ENCODE results near the gene OSBP2.

Gene OSBP2

DNA sequence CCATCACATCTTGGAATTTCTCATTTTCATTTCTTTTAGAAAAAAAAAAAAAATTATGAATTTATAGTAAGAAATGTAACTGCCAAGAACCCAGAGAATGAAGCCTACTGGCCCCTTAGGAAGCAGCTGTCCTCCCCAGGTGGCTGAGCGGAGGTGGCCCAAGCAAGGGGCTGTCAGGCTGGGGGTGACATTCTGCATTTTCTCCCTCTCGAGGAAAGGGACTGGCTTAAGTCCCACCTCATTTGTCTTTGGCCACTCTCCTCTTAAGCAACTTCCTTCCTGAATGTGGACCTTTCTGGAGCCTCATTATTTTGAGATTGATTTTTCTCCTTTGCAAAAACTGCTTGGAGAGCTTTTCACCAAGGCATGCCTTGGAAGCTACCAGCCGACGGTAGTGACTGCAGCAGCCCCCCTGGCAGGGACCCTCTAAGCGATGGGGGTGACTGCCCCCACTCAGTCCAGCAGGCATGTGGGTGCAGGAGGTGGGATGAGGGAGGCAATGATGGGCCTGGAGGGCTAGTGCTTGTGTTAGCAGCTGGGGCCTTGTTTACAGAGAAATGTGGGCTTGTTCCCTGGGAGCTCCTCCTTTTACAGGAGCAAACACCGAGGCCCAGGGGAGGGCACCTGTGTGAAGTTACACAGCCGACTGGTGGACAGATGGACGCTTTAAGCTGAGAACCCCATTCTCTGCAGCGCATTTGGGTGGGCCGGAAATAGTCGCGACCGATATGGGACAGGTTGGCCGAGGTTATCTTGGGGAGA, 162.2 kb downstream of the OSBP2 start:
- DNase-seq: no peak

GRCh38 chr22:30857791-30858190, 163.1 kb downstream of the OSBP2 start:
- no peak for DNase-seq

GRCh38 chr22:30858976-30859713, 164.5 kb downstream of the OSBP2 start:
- DNase-seq: no peak

- no peak for DNase-seq
Measured at GRCh38 chr22:30859714-30860095, 165.0 kb downstream of the OSBP2 start.

GRCh38 chr22:30860176-30861105, 165.8 kb downstream of the OSBP2 start:
- DNase-seq: no peak

- no peak for DNase-seq
Measured at GRCh38 chr22:30861131-30861530, 166.5 kb downstream of the OSBP2 start.

GRCh38 chr22:30861688-30862552, 167.2 kb downstream of the OSBP2 start:
- DNase-seq: no peak

- no peak for DNase-seq
Measured at GRCh38 chr22:30863081-30863833, 168.6 kb downstream of the OSBP2 start.

DNA sequence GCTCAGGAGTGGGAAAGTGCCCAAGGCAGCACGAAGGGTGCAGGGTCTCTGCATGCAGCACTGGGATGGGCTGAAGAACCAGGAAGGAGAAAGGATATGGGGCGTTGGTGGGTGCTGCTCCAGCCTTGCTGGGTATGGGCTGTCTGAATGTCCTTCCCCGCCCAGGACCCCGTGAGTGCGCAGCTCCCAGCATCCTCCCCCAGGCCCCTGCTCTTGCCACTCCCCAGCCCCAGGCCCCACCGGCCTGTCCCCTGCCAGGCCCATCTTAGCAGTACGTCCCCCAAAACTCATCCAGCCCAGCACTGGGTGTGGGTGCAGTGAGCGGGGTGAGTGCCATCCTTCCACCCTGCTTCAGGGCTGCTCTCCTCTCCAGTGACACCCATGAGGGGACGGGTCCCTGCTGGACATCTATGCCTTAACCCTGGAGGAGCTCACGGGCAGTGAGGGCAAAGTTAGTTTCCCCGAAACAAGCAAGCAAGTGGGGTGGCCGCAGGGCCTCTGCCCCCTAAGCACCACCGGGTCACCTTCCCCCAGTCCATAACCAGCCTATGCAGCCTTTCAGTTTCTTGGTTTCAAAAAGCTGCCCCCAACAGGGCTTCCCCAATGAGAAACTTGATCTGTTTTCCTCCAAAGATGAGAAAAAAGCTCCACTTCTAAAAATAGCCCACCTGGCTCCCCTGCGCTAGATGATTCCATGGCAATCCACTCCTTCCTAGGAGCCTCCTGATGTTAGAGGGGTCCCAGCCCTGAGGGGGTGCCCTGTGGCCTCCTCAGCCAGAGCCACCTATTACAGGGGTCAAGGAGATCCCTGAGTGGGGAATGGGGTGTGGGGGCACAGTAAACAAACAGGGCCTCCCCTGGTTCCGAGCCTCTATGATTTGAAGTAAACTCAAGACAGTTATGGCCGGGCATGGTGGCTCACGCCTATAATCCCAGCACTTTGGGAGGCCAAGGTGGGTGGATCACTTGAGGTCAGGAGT, 170.1 kb downstream of the OSBP2 start:
- DNase-seq: no peak

DNA sequence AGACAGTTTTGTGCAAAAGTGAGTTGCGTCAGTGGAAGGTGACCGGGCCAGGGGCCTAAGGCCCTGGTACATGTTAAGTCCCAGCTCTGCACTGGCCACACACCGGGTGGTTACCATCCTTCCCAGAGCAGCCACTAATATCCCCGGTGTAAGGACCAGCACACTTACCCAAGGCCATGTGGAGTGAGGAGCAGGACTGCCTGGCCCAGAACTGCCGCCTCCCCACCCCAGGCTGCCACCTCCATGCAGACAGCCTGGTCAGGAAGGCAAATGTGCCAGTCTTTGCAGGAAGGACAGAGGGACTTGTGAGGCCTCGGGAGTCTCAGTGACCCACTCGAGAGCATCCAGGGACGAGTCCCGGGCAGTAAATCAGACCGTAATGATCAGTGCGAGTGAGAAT, 171.0 kb downstream of the OSBP2 start:
- DNase-seq: no peak

DNA sequence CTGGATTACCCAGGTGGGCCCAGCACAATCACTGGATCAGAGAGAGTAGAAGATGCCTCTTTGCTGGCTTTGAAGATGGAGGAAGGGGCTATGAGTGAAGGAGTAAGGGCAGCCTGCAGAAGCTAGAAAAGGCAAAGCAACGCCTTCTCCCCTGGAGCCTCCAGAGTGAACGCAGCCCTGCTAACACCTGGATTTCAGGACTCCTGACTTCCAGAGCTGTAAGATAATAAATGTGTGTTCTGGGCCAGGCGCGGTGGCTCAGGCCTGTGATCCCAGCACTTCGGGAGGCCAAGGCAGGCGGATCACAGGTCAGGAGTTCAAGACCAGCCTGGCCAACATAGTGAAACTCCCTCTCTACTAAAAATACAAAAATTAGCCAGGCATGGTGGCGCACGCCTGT, 171.5 kb downstream of the OSBP2 start:
- DNase-seq: no peak

- DNase-seq: no peak
Measured at GRCh38 chr22:30866811-30867271, 172.2 kb downstream of the OSBP2 start.

- no peak for DNase-seq
Measured at GRCh38 chr22:30867746-30868662, 173.3 kb downstream of the OSBP2 start.

DNA sequence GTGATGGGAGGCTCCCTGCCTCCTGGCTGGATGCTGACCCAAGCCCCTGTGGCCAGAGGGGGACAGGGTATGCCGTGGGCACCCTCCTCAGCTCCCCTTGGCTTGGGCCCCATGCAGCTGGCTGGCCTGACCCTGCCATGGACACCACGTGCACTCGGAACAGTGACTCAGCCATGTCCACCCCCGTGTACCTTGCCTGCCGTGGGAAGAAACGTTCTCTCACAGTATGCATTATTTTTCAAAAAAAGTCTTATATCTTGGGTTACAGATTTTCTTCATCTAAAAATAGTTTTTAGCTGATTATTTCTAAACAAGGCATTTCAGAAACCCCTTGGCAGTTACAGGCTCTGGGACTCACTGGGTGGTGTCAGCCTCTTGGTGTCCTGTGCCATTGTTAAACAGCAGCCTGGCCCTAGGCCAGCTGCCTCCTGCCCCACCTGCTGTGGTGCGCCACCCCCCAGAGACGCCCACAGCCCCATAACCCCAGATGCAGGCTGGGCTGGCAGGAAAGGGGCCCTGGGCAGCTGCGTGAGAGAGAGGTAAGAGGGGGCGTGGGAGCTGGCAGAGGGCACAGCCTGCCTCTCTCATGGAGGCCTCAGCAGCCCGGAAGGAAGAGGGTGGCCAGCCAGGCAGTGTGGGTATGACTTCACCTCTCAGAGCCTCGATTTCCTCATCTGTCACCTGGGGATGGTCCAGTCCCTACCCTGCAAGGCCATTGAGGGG, 174.2 kb downstream of the OSBP2 start:
- no peak for DNase-seq

DNA sequence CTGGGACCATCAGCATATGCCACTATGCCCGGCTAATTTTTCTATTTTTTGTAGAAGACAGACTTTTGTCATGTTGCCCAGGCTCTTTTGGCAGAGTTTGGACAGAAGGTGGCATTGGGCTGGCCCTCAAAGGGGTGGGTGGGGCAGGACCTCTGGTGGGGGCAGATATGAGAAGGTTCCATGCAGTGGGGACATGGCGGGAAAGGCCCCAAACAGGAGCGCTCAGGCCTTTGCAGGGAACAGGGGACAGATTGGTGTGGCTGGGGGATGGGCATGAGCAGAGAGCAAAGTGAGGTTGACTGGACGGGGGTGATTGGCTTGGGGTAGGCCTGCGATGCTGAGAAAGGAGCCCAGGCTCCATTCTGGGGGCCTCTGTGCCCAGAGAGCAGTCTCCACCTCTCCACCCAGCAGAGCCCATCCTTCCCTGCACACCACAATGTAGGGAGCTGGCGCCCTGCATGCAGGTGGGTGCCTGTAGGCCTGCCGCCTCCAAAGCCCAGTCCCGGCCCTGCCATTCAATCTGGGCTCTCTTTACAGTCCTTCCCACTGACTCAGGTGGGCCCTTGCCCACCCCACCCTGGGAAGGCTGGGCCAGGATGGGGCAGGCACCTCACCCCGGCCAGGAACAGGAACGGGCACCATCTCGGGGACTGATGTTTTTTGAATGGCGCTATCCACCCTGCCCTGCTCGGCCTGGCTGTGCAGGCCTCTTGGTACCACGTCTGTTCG, 175.2 kb downstream of the OSBP2 start:
- DNase-seq: no peak

GRCh38 chr22:30870451-30871345, 176.0 kb downstream of the OSBP2 start:
- no peak for DNase-seq

Data from activated naive CD4-positive, alpha-beta T cell treated with anti-CD3 and anti-CD28 coated beads, Interleukin-2, amount 50 U/mL, for 16 hours (primary cell).